Astrocyte (in vitro differentiated cells and primary cell): ENCODE measurements around the gene GFRAL. TPM values are rescaled to one million over a fixed set of nuclear protein-coding genes. Genes with fewer than 3 reads are reported as not detected.

Source experiments
- DNase-seq: peaks from one replicate; pipeline ENCODE4 v3.0.0-alpha.2; 2010; ENCODE audit warnings: low read depth
- FAIRE-seq: peaks from 2 replicates; lab custom pipeline; 2011; peaks lifted over from hg19 to GRCh38; lab: Jason Lieb, UNC
- H2AFZ ChIP-seq: 2 replicates; pipeline ENCODE4 v1.6.0; 2012; ENCODE audit warnings: low read depth, low read length, inconsistent platforms
- H3K27ac ChIP-seq: 2 replicates; pipeline ENCODE4 v1.5.1; 2011; ENCODE audit warnings: low read depth, low read length, inconsistent platforms
- H3K27me3 ChIP-seq: 2 replicates; pipeline ENCODE4 v1.6.0; 2011; ENCODE audit warnings: low read length, inconsistent platforms; ENCODE audit not compliant: insufficient read depth
- H3K36me3 ChIP-seq: 2 replicates; pipeline ENCODE4 v1.5.1; 2011; ENCODE audit warnings: low read length, inconsistent platforms; ENCODE audit not compliant: insufficient read depth
- H3K4me1 ChIP-seq: 2 replicates; pipeline ENCODE4 v1.5.1; 2011; ENCODE audit warnings: low read length, inconsistent platforms; ENCODE audit not compliant: insufficient read depth
- H3K4me2 ChIP-seq: 2 replicates; pipeline ENCODE4 v1.6.0; 2012; ENCODE audit warnings: low read length, inconsistent platforms
- H3K4me3 ChIP-seq: 2 replicates; pipeline ENCODE4 v1.5.1; 2011; ENCODE audit warnings: low read depth, mild to moderate bottlenecking, low read length, inconsistent platforms; ENCODE audit not compliant: insufficient read depth
- H3K79me2 ChIP-seq: 2 replicates; pipeline ENCODE4 v1.6.0; 2012; ENCODE audit warnings: mild to moderate bottlenecking, low read length, inconsistent platforms; ENCODE audit not compliant: insufficient read depth
- H3K9ac ChIP-seq: 2 replicates; pipeline ENCODE4 v1.6.0; 2012; ENCODE audit warnings: mild to moderate bottlenecking, low read length, inconsistent platforms
- H3K9me3 ChIP-seq: 2 replicates; pipeline ENCODE4 v1.5.1; 2012; ENCODE audit warnings: low read depth, mild to moderate bottlenecking, low read length, inconsistent platforms; ENCODE audit not compliant: insufficient read depth
- H4K20me1 ChIP-seq: 2 replicates; pipeline ENCODE4 v1.6.0; 2012; ENCODE audit warnings: low read length, inconsistent platforms; ENCODE audit not compliant: insufficient read depth
- H3K27ac Mint-ChIP-seq: one replicate; pipeline ENCODE4 v1.8.0; 2021; ENCODE audit warnings: mild to moderate bottlenecking, mixed read lengths; ENCODE audit not compliant: unreplicated experiment
- H3K27me3 Mint-ChIP-seq: one replicate; pipeline ENCODE4 v1.8.0; 2021; ENCODE audit warnings: low read depth, mixed read lengths; ENCODE audit not compliant: unreplicated experiment
- H3K36me3 Mint-ChIP-seq: one replicate; pipeline ENCODE4 v1.8.0; 2021; ENCODE audit warnings: low read depth, mixed read lengths; ENCODE audit not compliant: unreplicated experiment
- H3K4me1 Mint-ChIP-seq: one replicate; pipeline ENCODE4 v1.8.0; 2021; ENCODE audit warnings: low read depth, mixed read lengths; ENCODE audit not compliant: unreplicated experiment
- H3K4me3 Mint-ChIP-seq: one replicate; pipeline ENCODE4 v1.8.0; 2021; ENCODE audit warnings: mild to moderate bottlenecking, moderate library complexity, mixed read lengths; ENCODE audit not compliant: unreplicated experiment
- H3K9me3 Mint-ChIP-seq: one replicate; pipeline ENCODE4 v1.8.0; 2021; ENCODE audit warnings: mild to moderate bottlenecking, mixed read lengths; ENCODE audit not compliant: unreplicated experiment
- CTCF ChIP-seq: IDR thresholded peaks from 2 replicates; pipeline ENCODE4 v1.5.1; 2011; ENCODE audit warnings: low read depth, mild to moderate bottlenecking, inconsistent platforms, low read length, moderate library complexity; ENCODE audit not compliant: insufficient read depth
- EZH2 ChIP-seq: IDR thresholded peaks from 2 replicates; pipeline ENCODE4 v1.6.1; 2012; ENCODE audit warnings: mild to moderate bottlenecking, low read length, inconsistent platforms; ENCODE audit not compliant: insufficient read depth
- total RNA-seq: library from RNA; stranded (reverse); gene quantifications from 2 replicates; pipeline ENCODE4 v1.2.1, GENCODE V29; 2021

The GFRAL gene
- total RNA-seq, 1 donor from 2014 or later, result not detected

GRCh38 chr6:55377150-55377549, 49.9 kb downstream of the GFRAL start:
- Mint-ChIP-seq H3K36me3 (no peaks in the 10 kb centered on the region), H3K4me3 (no peak overlapping the region), H3K27me3 (no peaks in the 10 kb centered on the region), H3K27ac (no peak overlapping the region), H3K9me3 (no peaks in the 10 kb centered on the region), H3K4me1 (peaks cover 3% of the 10 kb centered on the region)
- Histone ChIP-seq H3K36me3 (no peaks in the 10 kb centered on the region), H3K4me3 (no peak overlapping the region), H3K9ac (no peak overlapping the region), H3K27me3 (no peaks in the 10 kb centered on the region), H3K27ac (no peak overlapping the region), H3K4me2 (no peak overlapping the region), H3K4me1 (no peaks in the 10 kb centered on the region), H4K20me1 (no peaks in the 10 kb centered on the region), H3K79me2 (no peaks in the 10 kb centered on the region), H3K9me3 (no peaks in the 10 kb centered on the region), H2AFZ (no peak overlapping the region)
- TF ChIP-seq EZH2 (no peak), CTCF (no peak)
- FAIRE-seq (no peak), DNase-seq (no peak)

GRCh38 chr6:55379471-55379870, 52.2 kb downstream of the GFRAL start:
- TF ChIP-seq CTCF (no peak), EZH2 (no peak)
- H2AFZ ChIP-seq, result no peak overlapping the region
- no peak overlapping the region for H3K27ac Mint-ChIP-seq
- H3K27me3 ChIP-seq, result no peaks in the 10 kb centered on the region
- peak; percentile 2 for DNase-seq
- no peaks in the 10 kb centered on the region for H3K9me3 Mint-ChIP-seq
- no peak for FAIRE-seq
- H3K4me3 Mint-ChIP-seq, result no peak overlapping the region
- no peak overlapping the region for H3K9ac ChIP-seq
- H3K27me3 Mint-ChIP-seq, result no peaks in the 10 kb centered on the region
- peaks cover 3% of the 10 kb centered on the region for H3K4me1 Mint-ChIP-seq
- H3K4me1 ChIP-seq, result no peaks in the 10 kb centered on the region
- no peaks in the 10 kb centered on the region for H3K36me3 ChIP-seq
- H3K9me3 ChIP-seq, result no peaks in the 10 kb centered on the region
- H3K36me3 Mint-ChIP-seq, result no peaks in the 10 kb centered on the region
- no peaks in the 10 kb centered on the region for H4K20me1 ChIP-seq
- H3K4me3 ChIP-seq, result no peak overlapping the region
- no peak overlapping the region for H3K27ac ChIP-seq
- H3K4me2 ChIP-seq, result no peak overlapping the region
- no peaks in the 10 kb centered on the region for H3K79me2 ChIP-seq

GRCh38 chr6:55379895-55380294, 52.6 kb downstream of the GFRAL start:
- Mint-ChIP-seq H3K27me3 (no peaks in the 10 kb centered on the region), H3K27ac (no peak overlapping the region), H3K9me3 (no peaks in the 10 kb centered on the region), H3K36me3 (no peaks in the 10 kb centered on the region), H3K4me3 (no peak overlapping the region), H3K4me1 (peaks cover 3% of the 10 kb centered on the region)
- no peaks in the 10 kb centered on the region for H4K20me1 ChIP-seq
- H3K27ac ChIP-seq, result no peak overlapping the region
- FAIRE-seq, result no peak
- TF ChIP-seq EZH2 (no peak), CTCF (no peak)
- H3K4me2 ChIP-seq, result no peak overlapping the region
- no peaks in the 10 kb centered on the region for H3K36me3 ChIP-seq
- H3K9ac ChIP-seq, result no peak overlapping the region
- H3K4me3 ChIP-seq, result no peak overlapping the region
- H3K79me2 ChIP-seq, result no peaks in the 10 kb centered on the region
- H3K4me1 ChIP-seq, result no peaks in the 10 kb centered on the region
- no peaks in the 10 kb centered on the region for H3K9me3 ChIP-seq
- no peaks in the 10 kb centered on the region for H3K27me3 ChIP-seq
- no peak overlapping the region for H2AFZ ChIP-seq
- DNase-seq, result no peak
